DLD1 (cell line): ENCODE data around the gene DOCK4.
"Not testable (repeated sequence)": the region's sequence is repeated elsewhere in the genome, so short reads cannot be mapped to it uniquely, and the experiment has no call there.

Experiments used
- in situ Hi-C: cut with HindIII; loops from 2 replicates; pipeline ENCODE4 v1.10.0; 2017; ENCODE audit warnings: low sequenced_read_pairs

Gene DOCK4

DNA sequence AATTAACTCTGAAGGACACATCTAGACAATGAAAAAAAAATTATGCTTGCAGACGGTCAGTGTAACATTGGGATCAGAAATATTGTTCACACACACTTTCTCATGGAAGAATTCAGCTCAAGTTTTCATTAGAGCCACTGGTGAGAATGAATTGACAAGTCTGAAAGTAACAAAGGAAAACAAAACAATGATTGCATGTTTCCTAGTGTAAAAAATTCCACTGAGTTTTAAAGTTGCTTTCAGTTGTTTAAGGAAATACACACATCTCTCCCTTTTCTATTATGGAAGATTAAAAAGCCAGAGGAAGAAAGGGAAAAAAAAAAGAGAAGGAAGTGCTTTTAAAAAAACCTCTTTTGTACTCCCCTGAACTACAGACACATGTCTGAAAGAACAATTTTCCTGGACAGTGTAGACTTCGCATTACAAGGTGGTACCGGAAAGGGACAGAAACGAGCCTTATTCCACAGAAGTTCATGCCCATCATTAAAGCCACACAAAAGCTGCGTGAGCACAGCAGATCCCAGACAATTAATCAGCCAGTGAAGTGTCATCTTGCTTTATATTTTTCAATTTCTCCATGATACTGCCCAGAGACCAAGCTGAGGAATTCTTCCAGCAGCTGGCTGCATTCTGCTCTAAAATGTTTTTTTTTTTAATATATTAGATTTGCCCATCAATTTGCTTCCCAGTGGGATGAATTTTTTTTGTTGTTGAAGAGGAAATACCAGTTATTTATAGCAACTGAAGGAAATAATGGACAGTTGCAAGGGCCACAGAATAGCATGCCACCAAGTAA is 294.8 kb downstream of the DOCK4 start:
- in situ Hi-C loops, result no loop called here

DNA sequence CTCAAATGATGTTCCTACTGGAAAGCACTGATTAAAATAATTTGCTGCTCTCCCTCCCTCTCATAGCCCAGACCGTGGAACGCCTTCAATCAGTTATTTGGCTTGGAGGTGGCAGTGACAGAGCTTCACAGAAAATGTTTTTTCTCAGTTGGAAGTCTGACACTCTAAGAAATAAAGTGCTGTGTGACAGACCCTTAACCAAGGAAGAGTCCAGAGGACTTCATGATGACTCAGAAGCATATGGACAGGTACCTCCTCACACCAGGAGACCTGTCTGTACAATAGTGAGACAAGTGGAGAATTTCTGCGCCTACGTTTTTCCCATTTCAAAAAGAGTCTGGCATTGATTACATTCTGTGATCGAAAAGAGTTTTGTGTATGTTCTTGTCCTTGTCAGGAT is 295.5 kb downstream of the DOCK4 start:
- in situ Hi-C loops, result no loop called here

DNA sequence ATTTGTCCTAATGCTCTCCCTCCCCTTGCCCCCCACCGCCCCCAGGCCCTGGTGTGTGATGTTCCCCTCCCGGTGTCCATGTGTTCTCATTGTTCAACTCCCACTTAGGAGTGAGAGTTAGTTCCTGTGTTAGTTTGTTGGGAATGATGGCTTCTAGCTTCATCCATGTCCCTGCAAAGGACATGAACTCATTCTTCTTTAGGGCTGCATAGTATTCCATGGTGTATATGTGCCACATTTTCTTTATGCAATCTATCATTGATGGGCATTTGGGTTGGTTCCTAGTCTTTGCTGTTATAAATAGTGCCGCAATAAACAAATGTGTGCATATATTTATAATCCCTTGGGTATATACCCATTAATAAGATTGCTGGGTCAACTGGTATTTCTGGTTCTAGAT is 297.5 kb downstream of the DOCK4 start:
- in situ Hi-C loops, result not testable (repeated sequence)

DNA sequence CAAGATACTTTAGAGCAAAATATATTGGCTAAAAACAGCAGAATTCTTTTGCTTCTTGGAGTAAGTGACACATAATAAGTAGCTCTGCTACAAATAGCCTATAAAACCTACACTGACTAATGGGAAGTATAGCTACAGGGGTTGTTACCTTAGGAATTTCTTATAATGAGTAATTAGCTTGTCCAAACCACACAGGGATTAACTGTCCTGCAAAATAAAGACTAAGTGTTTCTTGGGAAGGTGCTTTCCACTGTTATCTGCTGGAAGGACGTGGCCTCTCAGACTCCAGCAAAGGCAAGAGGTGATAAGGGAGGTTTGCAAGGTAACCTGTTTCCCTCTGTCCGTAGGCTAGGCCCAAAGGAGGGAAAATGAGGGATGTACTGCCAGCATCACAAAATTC is 302.4 kb downstream of the DOCK4 start:
- in situ Hi-C loops, result no loop called here

DNA sequence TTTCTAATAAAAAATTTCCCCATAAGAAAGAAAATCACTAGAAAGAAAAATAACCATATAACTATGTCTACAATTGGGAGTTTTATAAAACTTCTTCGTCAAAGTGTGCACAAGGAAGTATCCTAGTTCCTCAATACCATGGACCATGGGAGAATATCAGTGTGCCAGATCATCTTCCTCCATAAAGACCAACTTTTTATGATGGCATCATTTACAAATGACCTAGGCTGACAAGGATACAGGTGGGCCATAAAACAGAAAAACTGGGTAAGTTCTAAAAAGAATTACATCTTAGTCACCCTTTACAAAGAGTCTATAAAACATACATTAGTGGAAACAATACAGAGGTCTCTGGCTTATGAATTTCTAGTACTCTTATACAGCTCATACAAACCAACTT is 303.2 kb downstream of the DOCK4 start:
- in situ Hi-C loops, result no loop called here

DNA sequence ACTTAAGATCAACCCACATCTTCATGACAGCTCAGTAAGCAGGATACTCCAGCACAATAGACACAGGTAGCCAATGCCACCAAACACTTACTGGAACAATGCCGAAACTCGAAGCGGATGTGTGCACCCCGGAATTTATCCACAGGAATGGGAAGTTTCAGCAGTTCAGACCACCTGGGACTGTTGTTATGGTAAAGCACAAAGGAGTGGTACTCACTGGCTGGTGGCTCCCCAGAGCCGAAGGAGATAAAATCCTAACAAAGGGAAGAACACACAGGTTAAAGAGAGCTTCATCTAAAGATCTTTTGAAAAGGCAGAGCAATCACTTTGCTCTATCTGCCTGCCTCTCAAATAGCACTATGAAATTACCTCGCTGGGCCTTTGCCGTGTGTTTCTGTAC is 305.9 kb downstream of the DOCK4 start:
- in situ Hi-C loops, result no loop called here

DNA sequence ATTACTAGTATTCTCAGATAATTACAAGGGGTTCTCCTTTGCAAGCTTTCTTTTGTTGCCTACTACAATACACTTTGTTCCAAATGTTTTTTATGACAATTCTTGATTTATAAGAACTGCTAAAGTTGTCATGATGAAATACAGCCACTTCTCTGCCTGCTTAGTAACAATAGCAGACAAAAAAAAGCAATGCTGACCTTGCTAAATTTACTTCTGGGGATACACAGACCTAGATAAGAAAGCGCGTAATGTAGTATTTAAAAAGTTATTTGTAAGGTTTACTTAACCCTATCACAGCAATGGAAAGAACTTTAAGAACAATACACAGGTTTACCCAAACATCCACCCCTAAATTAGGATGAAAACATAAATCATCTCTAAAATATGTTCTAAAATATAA is 311.1 kb downstream of the DOCK4 start:
- in situ Hi-C loops, result no loop called here

DNA sequence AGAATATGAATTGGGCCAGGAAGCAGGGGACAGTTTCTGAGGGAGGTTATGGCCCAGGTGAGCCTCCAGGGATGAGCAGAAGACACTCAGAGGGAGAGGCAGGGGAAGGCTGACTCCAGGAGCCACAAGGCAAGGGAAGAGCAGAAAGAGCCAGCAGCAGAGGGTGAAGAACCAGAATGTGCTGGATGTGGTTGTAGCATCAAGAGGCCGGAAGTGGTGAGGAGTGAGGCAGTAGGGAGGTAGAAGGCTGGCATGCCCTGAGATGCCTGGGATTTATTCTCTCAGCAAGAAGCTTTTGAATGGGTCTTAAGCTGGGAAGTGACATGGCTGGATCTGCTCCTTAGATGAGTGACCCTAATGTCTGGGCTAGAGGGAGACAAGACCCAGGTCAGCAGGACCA is 311.7 kb downstream of the DOCK4 start:
- in situ Hi-C loops, result no loop called here

DNA sequence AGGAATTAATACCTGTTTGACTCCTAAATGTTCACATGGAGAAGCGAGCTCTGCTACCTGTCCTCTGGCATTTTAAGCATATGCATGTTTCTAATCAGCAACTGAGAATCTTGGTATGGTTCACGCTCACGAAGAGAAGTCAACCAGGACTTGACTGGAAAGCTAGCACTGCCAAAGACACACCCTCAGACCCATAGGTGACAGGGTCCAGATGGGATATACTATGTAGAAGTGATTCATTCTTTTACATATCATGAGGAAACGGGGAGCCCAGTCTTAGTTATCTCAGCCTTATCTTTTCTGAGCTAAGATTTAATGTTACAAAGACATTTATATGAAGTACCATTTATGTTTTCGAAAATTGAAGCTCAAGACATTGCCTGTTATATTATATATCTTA is 313.0 kb downstream of the DOCK4 start:
- in situ Hi-C loops, result no loop called here

DNA sequence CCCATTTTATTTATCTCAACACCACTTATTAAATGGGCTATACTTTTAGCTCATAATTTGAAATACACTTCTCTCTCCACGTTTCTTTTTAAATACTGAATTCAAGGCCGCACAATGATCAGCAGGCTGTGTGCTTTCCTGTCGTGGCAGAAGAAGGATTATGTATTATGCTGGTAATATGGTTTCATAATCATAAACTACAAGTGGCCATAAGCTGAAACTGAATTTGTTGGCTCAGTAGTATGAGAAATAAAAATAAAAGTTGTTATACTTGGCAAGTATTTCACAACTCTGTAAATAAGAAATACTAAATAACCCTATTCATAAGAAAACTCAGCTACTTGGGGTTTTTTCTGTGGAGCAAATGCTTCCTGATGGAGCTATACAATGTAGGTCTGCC is 313.6 kb downstream of the DOCK4 start:
- in situ Hi-C loops, result no loop called here

DNA sequence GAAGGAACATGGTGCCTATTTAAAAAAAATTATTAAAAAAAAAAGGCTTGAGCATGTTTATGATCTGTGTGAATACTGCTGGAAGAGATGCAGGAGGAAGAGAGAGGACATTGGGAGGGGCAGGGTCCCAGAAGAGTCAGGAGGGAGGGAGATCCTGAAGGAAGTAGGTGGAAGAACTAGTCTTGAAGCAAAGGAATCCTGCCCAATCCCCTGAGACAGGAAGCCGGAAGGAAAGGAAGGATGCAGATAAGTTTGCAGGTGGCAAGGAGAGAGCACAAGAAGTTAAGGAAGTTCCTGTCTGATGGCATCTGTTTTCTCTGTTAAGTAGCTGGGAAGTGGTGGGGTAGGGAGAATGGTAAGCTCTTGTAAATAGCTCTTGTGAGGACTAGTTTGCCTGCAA is 318.5 kb downstream of the DOCK4 start:
- in situ Hi-C loops, result no loop called here

DNA sequence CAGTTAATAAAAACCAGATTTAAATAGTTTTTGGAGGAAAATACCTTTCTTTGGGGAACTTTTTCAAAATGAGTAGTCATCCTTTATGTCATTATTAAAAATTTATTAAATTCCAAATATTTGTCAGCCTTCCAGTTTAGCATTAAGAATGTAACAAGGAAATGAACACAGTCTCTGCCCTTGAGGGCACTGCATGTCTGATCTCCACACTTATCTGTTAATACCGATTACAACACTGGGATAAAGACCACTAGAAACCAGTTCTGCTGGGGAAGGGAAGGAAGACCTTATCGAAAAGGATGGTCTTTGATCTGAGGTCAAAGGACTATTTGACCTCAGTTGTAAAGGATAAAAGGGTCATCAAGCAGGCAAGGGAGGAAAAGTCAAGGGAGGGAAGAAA is 320.0 kb downstream of the DOCK4 start:
- in situ Hi-C loops, result no loop called here

DNA sequence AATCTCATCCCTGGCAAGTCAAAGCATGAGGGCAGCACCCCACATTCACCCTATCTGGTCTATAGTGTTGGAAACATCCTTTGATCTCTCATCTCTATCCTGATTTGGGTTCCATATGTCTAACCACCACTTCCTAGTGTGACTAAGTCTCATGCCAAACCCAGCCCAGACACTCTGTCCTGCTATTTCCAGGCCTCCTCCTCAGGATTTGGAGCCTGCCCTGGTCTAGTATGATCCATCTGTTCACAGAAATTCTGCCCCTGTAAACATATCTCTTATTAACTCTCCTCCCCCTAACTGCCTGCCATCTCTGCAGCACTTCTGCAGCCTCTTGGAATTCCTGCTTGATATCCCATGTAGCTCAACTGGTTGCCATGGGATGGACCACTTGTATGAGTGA is 323.0 kb downstream of the DOCK4 start:
- in situ Hi-C loops, result no loop called here

DNA sequence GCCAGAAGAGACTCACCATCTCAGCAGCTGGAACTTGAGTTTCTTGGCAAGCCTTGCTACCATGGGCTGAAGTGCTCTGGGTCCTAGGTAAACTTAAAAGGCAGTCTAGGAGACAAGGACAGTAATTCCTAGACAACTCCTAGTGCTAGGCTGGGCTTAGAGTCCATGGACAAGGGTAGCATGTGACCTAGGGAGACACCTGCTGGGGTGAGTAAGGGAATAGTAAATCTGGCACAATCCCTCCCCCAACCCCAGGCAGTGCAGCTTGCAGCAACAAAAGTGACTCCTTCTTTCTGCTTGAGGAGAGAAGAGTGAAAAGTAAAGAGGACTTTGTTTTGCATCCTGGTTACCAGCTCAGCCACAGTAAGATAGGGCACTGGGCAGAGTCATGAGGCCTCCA is 327.4 kb downstream of the DOCK4 start:
- in situ Hi-C loops, result no loop called here

DNA sequence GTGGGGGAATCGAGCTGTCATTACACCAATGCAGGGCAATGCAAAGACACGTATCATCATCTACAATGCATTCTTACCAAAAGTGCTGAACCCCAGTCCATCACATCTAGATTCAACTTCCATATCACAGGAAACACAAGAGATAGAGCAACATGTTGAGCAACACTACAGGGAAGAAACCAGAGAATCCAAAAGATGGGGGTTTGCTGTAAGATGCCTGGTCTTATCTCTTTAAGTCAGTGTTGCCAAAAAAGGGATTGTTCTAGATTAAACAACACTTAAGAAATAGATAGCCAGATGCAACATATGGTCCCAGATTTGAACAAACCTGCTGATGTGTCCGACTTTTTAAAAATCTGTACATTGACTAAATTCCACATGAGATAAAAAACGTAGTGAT is 328.3 kb downstream of the DOCK4 start:
- in situ Hi-C loops, result no loop called here

DNA sequence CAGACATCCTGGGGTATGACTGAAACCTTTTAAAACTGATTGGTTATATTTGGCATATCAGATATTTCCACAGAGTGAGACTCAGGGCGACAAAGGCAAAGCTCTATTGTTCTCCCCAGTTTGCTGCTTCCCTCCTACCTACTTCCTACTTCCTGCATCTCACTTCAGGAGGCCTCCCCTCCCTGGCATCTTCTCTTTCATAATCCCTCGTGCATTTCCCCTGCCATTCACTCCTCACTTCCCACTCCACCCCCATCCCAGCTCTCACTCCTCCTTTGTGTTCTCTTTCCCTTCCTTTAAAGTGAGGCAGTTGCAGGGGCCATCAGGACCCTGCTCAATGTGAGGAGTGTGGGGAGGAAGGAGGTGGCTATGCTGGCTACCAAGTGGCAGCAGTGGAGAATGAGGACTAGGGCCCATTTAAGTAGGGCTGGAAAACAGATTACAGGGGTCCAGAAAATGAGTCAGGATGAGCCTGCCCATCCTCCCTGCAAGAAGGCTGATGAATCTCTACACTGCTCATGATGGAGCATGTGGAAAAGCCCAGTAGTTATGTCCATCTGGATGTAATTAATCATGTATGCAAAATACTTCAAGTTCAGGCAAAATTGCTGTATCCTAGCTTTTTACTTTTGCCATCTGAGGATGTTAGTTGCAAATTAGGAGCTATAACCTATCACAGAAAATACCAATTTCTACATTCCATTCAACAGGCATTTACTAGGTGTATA is 332.1 kb downstream of the DOCK4 start:
- in situ Hi-C loops, result no loop called here

DNA sequence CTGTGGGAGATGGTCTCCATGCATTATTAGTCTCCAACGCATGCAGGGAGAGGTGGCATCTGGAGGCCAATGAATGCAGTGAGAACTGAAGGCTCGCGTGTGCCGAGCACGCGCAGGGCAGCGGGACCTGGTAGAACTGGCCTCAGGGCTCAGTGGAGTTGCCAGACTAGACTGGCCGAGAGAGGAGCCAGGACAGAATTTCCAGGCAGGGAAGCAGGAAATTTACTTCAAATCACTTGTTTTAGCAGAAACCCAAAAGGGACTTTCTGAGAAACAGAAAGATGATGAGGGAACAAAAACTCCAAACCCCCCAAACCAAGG is 332.9 kb downstream of the DOCK4 start:
- in situ Hi-C loops, result no loop called here

DNA sequence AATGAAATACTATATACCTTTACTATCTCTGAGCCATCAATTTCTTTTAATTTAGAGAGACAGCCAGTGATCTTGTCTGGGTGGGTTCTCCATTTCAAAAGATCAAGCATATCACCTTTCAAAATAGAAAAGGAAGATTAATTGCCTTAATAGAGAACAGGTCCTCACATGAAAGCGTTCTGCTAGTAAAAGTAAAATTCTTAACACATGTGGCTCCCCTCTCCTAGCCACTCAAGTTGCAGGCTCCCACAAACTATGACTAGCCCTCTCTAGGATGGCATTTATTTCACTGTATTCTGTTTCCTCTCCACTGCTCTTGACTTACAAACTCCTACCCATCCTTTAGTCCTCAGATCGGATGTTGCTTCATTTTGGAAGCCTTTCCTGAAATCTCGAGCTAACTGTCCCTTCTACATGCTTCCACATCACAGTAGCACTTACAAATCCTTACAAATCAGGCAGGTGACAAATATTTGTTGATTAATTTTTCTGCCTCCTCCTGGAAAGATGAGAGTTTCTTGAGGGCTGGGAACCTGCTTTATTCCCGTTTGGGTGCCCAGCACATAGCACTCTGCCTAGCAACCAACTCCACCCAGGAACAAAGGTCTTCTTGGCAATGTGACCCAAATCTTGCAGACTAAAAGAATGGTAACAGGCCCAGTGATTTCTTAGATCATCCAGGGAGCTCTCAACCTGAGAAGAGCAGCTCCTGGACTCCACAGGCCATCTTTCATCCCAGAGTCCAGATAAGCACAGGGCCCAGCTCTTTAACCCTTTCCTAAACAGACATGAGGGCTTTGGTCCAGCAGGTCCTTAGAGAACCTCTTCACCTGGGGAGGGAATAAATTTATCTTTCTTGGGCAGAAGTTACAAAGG is 333.5 kb downstream of the DOCK4 start:
- in situ Hi-C loops, result no loop called here

DNA sequence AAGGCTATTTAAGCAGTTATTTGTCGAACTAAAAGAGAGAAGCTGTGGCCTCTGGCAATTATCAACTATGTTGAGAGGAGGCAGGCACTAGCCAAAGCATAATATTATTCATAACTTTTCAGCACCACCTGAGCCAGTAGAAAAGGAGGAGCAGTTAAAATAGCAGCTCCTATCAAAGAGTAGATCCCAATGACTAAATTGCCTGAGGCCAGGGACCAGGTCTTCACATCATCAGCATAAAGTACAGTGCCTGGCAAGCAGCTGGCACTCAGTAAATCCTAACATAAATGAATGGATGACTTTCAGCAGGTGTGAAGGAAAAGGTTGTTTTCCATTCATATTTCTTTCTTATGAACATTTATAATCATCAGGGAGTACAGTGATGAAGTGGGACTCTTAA is 334.9 kb downstream of the DOCK4 start:
- in situ Hi-C loops, result no loop called here

DNA sequence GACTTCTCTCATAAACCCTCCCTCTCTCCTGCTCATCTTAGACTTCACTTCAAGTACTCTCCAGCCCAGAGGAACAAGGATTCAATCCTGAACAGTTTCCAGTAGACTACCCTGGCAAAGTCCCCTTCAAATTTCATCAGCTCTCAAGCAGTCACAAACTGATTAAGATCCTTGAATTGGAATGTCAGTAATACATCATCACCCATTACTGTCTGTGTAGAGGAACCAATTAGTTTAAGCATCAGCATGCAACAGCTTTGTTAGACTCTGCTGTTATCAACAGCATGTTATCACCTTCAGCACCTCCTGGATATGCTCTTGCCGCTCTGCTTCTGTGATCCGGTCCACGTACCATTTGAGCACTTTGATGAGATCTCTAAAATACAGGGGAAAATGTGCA is 336.9 kb downstream of the DOCK4 start:
- in situ Hi-C loops, result no loop called here

DNA sequence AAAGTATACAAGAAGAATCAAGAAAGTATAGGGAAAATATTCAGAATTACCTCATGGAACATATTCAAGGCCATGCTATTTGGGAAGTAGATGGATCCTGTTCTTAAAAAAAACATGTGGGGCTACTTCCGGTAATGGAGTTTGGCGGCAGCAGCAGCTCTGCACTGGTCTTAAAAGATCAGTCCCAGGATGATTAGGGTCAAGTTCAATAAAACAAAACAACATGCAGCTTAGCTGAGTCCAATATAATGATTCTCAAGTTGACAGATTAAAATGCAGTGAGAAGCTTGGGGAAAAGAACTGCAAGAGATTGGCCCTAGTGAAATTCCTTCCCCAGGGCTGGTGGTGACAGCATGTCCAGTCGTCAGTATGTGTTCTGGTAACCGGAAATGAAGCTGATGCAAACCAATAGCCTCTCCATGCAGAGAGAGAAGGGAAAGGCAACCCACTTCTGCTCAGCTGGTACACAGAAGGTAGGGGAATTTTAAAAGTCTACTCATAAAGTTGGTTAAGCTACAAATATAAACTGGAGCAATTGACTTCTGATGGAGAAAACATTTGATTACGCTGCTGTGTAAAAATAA is 338.8 kb downstream of the DOCK4 start:
- in situ Hi-C loops, result no loop called here
